Inflammatory macrophage treated with lipopolysaccharide for 1 hour (primary cell): ENCODE data around the gene PSMA7.

Experiments used
- DNase-seq, 2 donors: peaks; one replicate each; pipeline ENCODE4 v3.0.0-alpha.2; 2020 to 2022

Gene PSMA7

GRCh38 chr20:62135573-62136266 is 7.5 kb downstream of the PSMA7 start:
- DNase-seq, result no peak

- peak in 1 of 2 donors; percentile 36 for DNase-seq
Measured at GRCh38 chr20:62134735-62135231, 8.4 kb downstream of the PSMA7 start.

DNA sequence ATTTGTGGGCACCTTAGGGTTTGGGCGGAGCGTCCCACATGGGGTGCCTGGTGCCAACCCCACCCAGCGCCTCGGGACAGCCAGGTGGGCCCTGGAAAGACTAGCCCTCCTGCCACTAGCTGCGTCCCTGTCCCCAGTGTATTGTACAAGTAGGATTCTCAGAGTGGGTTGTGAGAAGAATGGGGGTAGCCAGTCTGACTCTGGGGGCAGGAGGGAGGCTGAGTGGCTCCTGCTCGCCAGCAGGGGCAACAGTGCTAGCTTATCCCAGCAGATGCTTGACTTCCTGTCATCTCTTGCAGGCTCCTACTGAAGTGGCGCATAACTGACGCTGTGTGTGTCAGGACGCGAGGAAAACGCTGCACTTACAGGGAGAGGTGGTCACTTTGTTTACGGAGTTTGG is 9.3 kb downstream of the PSMA7 start:
- no peak for DNase-seq

DNA sequence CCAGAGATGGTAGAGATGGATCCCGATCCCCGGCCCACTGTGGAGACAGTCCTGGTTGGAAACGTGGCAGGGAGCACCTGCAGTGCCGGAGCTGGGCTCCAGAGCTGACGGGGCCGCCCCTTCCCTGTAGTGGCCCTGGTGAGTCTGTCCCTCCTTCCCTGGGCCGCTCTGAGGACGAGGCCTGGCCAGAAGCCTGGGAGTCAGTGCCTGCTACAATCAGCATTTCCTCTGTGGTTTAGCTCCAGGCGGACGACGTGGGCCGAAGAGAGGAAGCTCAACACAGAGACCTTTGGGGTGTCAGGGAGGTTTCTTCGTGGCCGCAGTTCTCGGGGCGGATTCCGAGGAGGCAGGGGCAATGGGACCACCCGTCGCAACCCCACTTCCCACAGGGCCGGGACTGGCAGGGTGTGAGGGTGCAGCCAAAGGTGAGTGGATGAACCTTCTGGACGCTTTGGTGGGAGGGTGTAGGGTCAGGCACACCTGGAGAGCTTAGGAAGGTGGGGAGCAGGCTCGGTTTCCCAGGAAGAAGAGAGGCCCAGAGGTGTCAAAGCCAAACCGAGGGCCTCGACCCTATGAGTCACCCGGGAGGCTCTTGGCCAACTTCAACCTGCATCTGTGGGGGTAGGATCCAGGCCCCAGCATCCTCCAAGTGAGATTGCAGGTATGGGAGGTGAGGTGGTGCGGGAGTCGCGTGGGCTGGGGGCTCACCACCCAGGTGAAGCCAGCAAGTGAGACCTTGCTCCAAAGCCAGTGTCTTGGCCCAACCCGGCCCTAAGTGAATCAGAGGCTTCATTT is 9.9 kb downstream of the PSMA7 start:
- peak; percentile 67 to 73 for DNase-seq

DNA sequence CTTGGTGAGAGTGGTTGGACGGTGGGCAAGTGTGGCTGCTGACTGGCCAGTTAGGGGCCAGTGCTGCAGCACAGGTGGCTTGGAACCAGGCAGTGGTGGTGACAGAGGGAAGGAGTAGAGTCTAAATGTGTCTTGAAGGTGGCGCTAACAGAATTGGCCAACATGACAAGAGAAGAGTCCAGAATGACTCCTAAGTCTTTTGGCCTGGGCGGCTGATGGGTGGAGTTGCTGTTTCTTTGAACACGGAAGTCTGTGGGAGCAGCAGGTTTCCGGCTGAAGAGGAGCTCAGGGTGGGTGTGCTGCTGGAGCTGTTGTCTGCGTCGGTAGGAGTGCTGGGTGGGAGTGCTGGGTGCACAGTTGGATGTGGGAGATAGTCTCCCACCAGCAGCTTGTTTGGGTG is 10.8 kb downstream of the PSMA7 start:
- peak; percentile 53 to 62 for DNase-seq

DNA sequence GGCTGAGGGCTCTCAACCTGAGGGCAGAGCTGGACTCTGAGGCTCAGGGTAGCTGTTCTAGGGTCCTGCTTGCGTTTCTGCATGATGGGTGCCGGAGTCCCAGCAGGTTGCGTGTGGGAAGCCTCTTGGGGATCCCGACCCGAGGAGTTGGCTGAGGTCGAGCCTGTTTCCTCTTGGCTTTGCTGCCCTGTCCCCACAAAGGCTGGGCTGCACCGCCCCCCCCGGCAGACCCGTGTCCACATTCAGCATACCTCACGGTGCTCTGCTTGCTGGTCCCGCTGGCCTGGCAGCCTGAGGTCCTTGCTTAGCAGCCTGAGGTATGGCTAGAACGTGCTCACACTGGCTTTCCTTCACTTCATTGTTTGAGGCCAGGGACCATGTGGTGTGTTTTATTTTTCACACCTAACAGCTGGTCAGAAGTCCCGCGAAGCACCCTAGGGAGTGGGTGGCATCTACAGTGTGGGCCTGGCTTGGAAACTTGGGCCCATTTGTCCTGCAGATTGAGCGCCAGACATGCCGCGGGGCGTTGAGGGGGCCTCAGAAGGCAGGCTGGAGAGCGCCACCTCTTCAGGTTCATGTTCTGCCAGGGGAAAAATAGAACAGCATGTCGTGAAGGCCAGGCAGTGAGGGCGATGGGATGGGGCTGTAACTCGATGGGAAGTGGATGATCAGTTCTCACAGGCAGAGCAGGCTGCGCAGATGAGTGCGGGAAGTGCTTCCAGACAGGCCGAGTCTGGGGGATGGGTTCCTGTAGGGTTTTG is 11.5 kb downstream of the PSMA7 start:
- DNase-seq, result no peak

DNA sequence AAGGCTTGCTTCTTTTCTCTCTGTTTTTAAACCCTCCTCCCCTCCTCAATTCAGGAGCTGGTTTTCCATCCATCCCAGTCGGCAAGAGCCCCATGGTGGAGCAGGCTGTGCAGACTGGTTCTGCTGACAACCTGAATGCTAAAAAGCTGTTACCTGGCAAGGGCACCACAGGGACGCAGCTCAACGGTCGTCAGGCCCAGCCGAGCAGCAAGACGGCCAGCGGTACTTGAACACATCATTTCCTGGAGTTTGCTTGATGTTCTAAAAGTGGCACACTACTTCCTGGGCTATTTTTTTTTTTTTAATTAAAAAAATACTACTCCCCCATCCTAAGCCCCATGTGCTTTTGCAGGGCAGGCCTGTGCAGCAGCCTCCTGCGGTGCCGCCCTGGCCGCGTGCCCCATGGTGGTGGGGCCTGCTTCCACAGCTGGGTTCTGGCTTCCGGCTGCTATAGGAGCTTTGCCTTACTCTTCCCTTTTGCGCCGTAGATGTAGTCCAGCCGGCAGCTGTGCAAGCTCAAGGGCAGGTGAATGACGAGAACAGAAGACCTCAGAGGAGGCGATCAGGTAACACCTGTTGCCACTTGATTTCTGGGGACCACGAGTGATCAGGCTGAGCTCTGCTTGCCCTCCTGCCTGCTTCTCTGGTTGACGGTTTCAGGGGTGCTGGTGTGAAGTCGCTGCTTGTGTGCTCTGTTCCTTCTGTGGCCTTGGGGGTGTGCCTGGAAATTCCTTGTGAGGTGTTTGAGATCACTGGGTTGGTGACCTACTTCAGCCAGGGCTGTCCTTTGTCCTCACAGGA is 13.3 kb downstream of the PSMA7 start:
- DNase-seq, result no peak

- no peak for DNase-seq
Measured at GRCh38 chr20:62128502-62128901, 14.7 kb downstream of the PSMA7 start.

DNA sequence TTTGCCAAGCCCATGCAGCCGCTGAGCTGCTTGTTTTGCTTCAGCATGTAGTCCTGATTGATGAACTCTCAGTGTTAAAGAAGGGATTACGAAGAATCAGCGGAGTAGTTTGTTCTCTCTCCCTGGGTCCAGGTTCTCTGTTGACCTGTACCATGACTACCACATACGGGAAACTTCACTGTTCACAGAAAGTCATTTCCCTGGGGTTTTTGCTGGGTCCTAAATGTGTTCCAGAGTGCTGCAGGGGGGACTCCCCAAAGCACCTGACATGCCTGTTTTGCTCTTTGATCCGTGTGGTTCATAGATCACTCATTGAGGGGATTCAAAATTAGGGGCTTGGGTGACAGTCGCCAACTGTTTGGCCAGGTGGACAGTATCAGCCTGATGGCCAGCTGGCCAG is 15.4 kb downstream of the PSMA7 start:
- DNase-seq, result no peak

- DNase-seq, result no peak
Measured at GRCh38 chr20:62126141-62126540, 17.1 kb downstream of the PSMA7 start.

DNA sequence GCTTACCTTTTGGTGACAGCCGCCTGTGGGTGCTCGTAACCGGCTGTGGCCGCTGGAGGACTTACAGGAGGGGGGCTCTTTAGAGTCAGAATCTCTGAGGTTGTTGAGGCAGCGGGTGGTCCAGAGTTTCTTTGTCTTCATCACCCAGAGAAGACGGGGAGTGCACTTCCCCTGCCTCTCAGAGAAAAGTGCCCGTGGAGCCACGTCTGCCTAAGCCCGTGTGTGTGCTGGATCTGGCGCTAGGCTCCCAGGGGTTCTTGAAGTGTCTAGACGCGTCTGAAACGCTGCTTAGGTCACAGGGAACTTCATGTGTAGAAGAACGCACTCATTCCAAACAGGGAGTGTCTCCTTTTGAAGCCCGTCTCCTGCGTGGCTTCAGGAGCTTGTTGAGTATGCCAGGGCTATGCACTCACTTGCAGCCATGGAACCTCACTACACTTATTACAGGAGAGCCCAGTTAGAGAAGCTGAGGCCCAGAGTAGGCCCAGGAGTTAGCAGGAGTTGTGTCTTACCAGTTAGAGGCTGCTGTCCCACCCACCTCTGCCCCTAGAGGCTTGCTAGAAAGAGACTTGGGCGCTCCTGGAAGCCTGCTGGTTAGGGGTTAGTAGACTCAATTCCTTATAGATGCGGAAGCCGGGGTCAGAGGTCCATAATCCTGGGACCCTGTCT is 19.6 kb downstream of the PSMA7 start:
- DNase-seq, result no peak

GRCh38 chr20:62122654-62123449 is 20.3 kb downstream of the PSMA7 start:
- DNase-seq, result no peak

- peak; percentile 94 to 97 for DNase-seq
Measured at GRCh38 chr20:62121776-62122653, 21.2 kb downstream of the PSMA7 start, which contains the start of gene LSM14B. Gene LSM14B, plus strand, starts transcription at chr20:62122475. Its CDS starts 192 bp downstream, at chr20:62122667.

- peak; percentile 63 to 67 for DNase-seq
Measured at GRCh38 chr20:62120990-62121775, 22.0 kb downstream of the PSMA7 start.

DNA sequence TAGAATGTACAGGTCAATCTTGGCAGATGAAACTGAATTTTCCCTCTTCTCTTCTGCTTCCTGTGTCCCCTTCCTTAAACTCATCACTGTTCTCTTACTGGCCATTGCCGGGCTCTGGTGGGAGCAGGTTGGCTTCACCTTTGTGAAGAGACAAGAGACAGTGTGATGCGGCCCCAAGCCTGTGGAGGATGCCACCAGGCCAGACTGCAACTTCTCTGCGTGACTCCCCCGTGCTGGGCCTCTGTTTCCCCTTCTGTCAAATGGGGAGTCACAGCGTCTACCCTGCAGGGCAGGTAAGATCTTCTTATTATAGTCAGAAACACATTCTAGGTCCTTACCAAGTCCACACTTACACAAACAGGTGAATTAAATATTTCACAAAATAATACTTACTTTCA is 22.8 kb downstream of the PSMA7 start:
- no peak for DNase-seq

- no peak for DNase-seq
Measured at GRCh38 chr20:62119591-62120364, 23.4 kb downstream of the PSMA7 start.

- DNase-seq, result no peak
Measured at GRCh38 chr20:62119115-62119514, 24.1 kb downstream of the PSMA7 start.
